Fibroblast of skin of left quadriceps (primary cell): ENCODE data around the gene PPARG.

Source experiments
- DNase-seq, 2 experiments: peaks; one replicate each; pipeline ENCODE4 v3.0.0-alpha.2; 2013; ENCODE audit warnings: low read depth in 2 of 2

PPARG gene

GRCh38 chr3:12479919-12480427, 191.1 kb downstream of the PPARG start:
- no peak for DNase-seq

GRCh38 chr3:12483410-12483809, 194.5 kb downstream of the PPARG start:
- no peak for DNase-seq

GRCh38 chr3:12483872-12484197, 195.0 kb downstream of the PPARG start:
- DNase-seq, result no peak
